ENCODE results near the gene PRICKLE2. TPM values are rescaled to one million over a fixed set of nuclear protein-coding genes. Genes with fewer than 3 reads are reported as not detected.

The PRICKLE2 gene
- polyA plus RNA-seq, 1 donor (not counting 4 experiments of a cell fraction or from before 2014, with no cell fraction given), result 7.8 TPM

DNA sequence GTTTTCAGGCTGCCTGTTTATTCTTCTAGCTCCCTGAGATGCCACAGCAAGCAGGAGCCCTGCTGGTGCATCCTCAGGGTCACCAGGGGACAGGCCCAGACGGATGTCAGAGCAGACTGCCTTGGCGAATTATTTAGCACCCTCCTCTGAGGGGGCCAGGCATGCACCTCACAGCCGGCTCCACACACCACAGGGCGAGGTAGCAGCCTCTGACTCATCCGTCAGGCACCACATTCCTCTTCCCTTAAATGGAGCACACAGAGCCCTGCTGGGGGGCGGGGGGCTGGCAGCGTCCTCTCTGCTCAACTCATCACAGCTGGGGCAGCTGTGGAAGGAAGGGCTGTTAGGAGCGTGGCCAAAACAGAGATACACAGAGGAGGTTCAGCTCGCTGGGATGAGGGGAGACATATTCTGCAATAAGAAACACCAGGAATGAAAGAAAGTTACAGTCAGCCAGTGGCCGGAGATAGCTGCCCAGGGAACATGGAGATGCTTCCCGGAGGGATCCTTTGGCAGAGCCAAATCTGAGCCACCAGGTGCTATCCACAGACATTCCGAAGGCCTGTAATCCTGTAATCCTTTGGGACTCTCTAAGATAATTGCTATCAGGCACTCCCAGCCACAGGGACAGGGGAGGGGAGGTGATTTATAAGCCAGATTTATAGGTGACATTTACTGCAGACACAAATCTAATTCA lies 13.9 kb upstream of the PRICKLE2 start:
- H3K4me3 ChIP-seq (ENCODE audit: control insufficient read depth in 2 of 3, extremely low read depth in 1 of 3, insufficient read depth in 2 of 3, low read depth in 1 of 3, low read length in 3 of 3), result peak overlapping the region in 2 of 3 experiments; percentile 15 to 29
- H3K9me1 ChIP-seq (ENCODE audit: control insufficient read depth, extremely low read depth, insufficient read depth, low read length), result no peaks in the 10 kb centered on the region
- DNase-seq (ENCODE audit: low read depth, low spot score), result peak; percentile 46
- peak overlapping the region; percentile 16 for H3K9ac ChIP-seq (ENCODE audit: control insufficient read depth, extremely low read depth, insufficient read depth, low read length)
- H3K9me3 ChIP-seq (ENCODE audit: control insufficient read depth, low read depth, low read length), result no peaks in the 10 kb centered on the region
- H3K4me2 ChIP-seq (ENCODE audit: control insufficient read depth, extremely low read depth, insufficient read depth, low read depth, low read length), result peak overlapping the region; percentile 73
- peaks cover 13% of the 10 kb centered on the region for H3K4me1 ChIP-seq (ENCODE audit: control insufficient read depth, extremely low read depth, insufficient read depth, low read length)
- H3K27ac ChIP-seq (ENCODE audit: control insufficient read depth, insufficient read depth, low read length), result peak overlapping the region; percentile 41
- dilution Hi-C loops (cut with MboI; ENCODE audit: extremely low pct_ligation_motif_present, low sequenced_read_pairs), result no loop called here
- H3K27me3 ChIP-seq (ENCODE audit: control insufficient read depth, extremely low read depth, insufficient read depth, low read length), result no peaks in the 10 kb centered on the region
- H3K36me3 ChIP-seq (ENCODE audit: control insufficient read depth in 2 of 2, extremely low read depth in 1 of 2, insufficient read depth in 2 of 2, low read length in 2 of 2), result no peaks in the 10 kb centered on the region
- peak overlapping the region; percentile 64 for H2AFZ ChIP-seq (ENCODE audit: control insufficient read depth, low read length)
- H4K20me1 ChIP-seq (ENCODE audit: control insufficient read depth, extremely low read depth, insufficient read depth, low read length), result no peaks in the 10 kb centered on the region
- TF ChIP-seq, protein P1, sequence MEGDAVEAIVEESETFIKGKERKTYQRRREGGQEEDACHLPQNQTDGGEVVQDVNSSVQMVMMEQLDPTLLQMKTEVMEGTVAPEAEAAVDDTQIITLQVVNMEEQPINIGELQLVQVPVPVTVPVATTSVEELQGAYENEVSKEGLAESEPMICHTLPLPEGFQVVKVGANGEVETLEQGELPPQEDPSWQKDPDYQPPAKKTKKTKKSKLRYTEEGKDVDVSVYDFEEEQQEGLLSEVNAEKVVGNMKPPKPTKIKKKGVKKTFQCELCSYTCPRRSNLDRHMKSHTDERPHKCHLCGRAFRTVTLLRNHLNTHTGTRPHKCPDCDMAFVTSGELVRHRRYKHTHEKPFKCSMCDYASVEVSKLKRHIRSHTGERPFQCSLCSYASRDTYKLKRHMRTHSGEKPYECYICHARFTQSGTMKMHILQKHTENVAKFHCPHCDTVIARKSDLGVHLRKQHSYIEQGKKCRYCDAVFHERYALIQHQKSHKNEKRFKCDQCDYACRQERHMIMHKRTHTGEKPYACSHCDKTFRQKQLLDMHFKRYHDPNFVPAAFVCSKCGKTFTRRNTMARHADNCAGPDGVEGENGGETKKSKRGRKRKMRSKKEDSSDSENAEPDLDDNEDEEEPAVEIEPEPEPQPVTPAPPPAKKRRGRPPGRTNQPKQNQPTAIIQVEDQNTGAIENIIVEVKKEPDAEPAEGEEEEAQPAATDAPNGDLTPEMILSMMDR (optimal IDR thresholded peaks at IDR 0.05 in 1 of 3, IDR thresholded peaks at IDR 0.05 in 1 of 3, conservative IDR thresholded peaks at IDR 0.05 in 1 of 3; ENCODE audit: extremely low read depth in 1 of 3, insufficient read depth in 2 of 3, low read length in 3 of 3), result no peak
- TF ChIP-seq EZH2 (IDR thresholded peaks at IDR 0.05; ENCODE audit: low read length), result no peak
- FAIRE-seq, result peak; percentile 95
- H3K79me2 ChIP-seq (ENCODE audit: control insufficient read depth, insufficient read depth, low read length), result no peaks in the 10 kb centered on the region

DNA sequence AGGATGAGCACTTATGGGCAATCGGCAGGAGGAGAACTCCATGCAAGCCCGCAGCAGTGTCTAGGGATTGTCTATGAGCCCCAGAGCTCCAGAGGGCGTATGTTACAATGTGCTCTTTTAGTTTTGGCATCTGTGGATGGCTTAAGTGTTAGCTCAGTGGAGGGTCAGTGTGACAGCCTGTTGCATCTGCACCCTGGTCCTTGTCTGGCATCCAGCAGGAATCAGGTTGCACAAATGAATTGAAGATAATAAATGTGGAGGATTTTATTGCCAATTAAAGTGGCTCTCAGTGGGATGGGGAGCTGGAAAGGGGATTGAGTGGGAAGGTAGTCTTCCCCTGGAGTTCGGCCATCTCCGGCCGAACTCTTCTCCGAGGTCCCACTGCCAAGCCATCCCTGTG lies 11.8 kb upstream of the PRICKLE2 start:
- no peak overlapping the region for H3K4me2 ChIP-seq (ENCODE audit: control insufficient read depth, extremely low read depth, insufficient read depth, low read depth, low read length)
- no peaks in the 10 kb centered on the region for H3K79me2 ChIP-seq (ENCODE audit: control insufficient read depth, insufficient read depth, low read length)
- no peak overlapping the region for H3K27ac ChIP-seq (ENCODE audit: control insufficient read depth, insufficient read depth, low read length)
- no peak for TF ChIP-seq EZH2 (IDR thresholded peaks at IDR 0.05; ENCODE audit: low read length)
- TF ChIP-seq, protein P1 (optimal IDR thresholded peaks at IDR 0.05 in 1 of 3, IDR thresholded peaks at IDR 0.05 in 1 of 3, conservative IDR thresholded peaks at IDR 0.05 in 1 of 3; ENCODE audit: extremely low read depth in 1 of 3, insufficient read depth in 2 of 3, low read length in 3 of 3), result no peak
- H3K36me3 ChIP-seq (ENCODE audit: control insufficient read depth in 2 of 2, extremely low read depth in 1 of 2, insufficient read depth in 2 of 2, low read length in 2 of 2), result no peaks in the 10 kb centered on the region
- no peak overlapping the region for H3K4me3 ChIP-seq (ENCODE audit: control insufficient read depth in 2 of 3, extremely low read depth in 1 of 3, insufficient read depth in 2 of 3, low read depth in 1 of 3, low read length in 3 of 3)
- no peaks in the 10 kb centered on the region for H4K20me1 ChIP-seq (ENCODE audit: control insufficient read depth, extremely low read depth, insufficient read depth, low read length)
- no peak overlapping the region for H2AFZ ChIP-seq (ENCODE audit: control insufficient read depth, low read length)
- H3K9me3 ChIP-seq (ENCODE audit: control insufficient read depth, low read depth, low read length), result no peaks in the 10 kb centered on the region
- no peaks in the 10 kb centered on the region for H3K27me3 ChIP-seq (ENCODE audit: control insufficient read depth, extremely low read depth, insufficient read depth, low read length)
- H3K9ac ChIP-seq (ENCODE audit: control insufficient read depth, extremely low read depth, insufficient read depth, low read length), result no peak overlapping the region
- DNase-seq (ENCODE audit: low read depth, low spot score) (no peak), FAIRE-seq (peak; percentile 5)
- dilution Hi-C loops (cut with MboI; ENCODE audit: extremely low pct_ligation_motif_present, low sequenced_read_pairs), result no loop called here
- H3K4me1 ChIP-seq (ENCODE audit: control insufficient read depth, extremely low read depth, insufficient read depth, low read length), result peaks cover 13% of the 10 kb centered on the region
- no peaks in the 10 kb centered on the region for H3K9me1 ChIP-seq (ENCODE audit: control insufficient read depth, extremely low read depth, insufficient read depth, low read length)
